Measurements from ENCODE around the gene ZSCAN1.
"Not testable (repeated sequence)": the region's sequence is repeated elsewhere in the genome, so short reads cannot be mapped to it uniquely, and the experiment has no call there.

ZSCAN1 gene, protein sequence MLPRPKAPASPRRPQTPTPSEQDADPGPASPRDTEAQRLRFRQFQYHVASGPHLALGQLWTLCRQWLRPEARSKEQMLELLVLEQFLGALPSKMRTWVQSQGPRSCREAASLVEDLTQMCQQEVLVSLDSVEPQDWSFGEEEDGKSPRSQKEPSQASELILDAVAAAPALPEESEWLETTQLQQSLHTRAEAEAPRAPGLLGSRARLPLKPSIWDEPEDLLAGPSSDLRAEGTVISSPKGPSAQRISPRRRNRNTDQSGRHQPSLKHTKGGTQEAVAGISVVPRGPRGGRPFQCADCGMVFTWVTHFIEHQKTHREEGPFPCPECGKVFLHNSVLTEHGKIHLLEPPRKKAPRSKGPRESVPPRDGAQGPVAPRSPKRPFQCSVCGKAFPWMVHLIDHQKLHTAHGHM

DNA sequence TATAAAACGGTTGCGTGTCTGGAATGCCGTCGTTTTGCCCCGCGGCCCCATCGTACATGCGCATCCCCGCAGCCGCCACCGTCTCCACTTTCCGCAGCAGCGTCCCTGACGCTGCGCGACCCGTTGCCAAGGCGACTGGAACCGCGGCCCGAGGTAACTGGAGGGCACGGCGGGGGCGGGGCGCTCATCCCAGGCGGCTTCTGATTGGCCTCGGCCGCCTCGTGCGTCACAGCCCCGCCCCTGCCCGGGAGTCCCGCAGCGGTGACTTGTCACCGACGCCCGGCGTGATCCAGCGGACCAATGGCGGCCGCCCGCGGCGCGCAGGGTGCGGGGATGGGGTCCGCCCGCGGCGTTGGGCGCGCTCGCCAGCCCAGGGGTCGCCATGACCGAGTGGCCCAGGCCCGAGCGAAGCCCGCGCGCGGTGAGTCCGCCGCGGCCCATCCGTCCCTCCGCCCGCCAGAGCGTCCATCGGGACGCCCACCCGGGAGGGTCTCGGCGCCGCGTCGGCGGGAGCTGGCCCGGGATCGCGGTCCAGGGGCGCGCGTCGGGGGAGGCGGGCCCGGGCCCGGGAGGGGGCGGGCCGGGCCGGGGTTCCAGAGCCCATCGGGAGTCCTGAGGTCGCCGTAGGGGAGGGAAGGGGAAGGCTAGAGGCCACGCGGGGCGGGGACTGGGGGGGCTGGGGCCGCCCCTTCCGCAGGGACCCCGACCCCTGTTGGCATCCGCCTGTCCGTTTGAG lies at the start of gene ZSCAN1:
TSS of gene ZSCAN1 (plus strand) at position 285 of the 736 bp plus-strand sequence. CDS start 3,812 bp downstream, outside the sequence.
- H3K36me3 Mint-ChIP-seq (ENCODE audit: low read depth): no peaks in the 10 kb centered on the region
- intact Hi-C loops (cut with micrococcal nuclease): no loop called here
- H3K4me3 Mint-ChIP-seq: no peak within 1 kb of the TSS
- peaks cover 56% of the 10 kb centered on the region for H3K9me3 Mint-ChIP-seq
- peaks cover 24% of the 10 kb centered on the region for H3K27me3 Mint-ChIP-seq
- H3K27ac Mint-ChIP-seq: no peak within 1 kb of the TSS
- H3K4me1 Mint-ChIP-seq (ENCODE audit: low read depth): no peaks in the 10 kb centered on the region

DNA sequence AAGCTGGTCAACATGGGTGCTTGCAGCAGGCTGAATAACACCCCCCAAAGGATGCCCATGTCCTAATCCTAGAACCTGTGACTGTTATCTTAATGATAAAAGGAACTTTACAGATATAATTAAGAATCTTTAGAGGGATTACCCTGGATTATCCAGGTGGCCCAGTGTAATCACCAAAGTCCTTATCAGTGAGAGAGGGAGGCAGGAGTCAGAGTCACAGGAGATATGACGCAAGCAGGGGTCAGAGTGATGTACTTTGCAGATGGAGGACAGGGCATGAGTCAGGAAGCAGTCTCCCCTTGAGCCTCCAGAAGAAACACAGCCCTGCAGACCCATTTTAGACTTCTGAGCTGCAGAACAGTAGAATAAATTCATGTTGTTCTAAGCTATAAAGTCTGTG lies 41.0 kb upstream of the ZSCAN1 start:
- Mint-ChIP-seq H3K27me3 (no peaks in the 10 kb centered on the region), H3K4me1 (ENCODE audit: low read depth) (no peaks in the 10 kb centered on the region), H3K27ac (no peak overlapping the region), H3K9me3 (peaks cover 97% of the 10 kb centered on the region), H3K36me3 (ENCODE audit: low read depth) (peaks cover 92% of the 10 kb centered on the region), H3K4me3 (no peak overlapping the region)
- intact Hi-C loops (cut with micrococcal nuclease): no loop called here

DNA sequence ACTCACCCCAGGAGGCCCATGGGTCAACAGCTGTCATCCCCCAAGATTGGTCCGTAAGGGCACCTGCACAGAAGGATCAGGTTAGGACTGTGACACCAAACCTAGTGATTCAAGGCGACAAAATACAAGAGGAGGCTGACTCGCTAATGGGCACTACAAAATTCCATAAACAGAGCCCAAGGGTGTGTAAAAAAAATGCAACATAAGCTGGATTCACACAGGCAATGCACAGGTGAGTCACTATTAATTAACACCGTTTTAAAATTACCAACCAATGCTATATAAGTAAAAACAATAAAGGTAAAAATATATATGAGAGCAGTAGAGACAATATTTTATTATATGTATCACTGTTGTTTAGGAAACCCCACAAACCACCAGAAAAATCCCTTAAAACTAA lies 33.1 kb upstream of the ZSCAN1 start:
- Mint-ChIP-seq H3K27ac (no peak overlapping the region), H3K4me1 (ENCODE audit: low read depth) (peaks cover 37% of the 10 kb centered on the region), H3K27me3 (no peaks in the 10 kb centered on the region), H3K36me3 (ENCODE audit: low read depth) (peaks cover 99% of the 10 kb centered on the region), H3K9me3 (peaks cover 84% of the 10 kb centered on the region), H3K4me3 (no peak overlapping the region)
- intact Hi-C loops (cut with micrococcal nuclease): loop anchor here (5.0 to 10.0 kb wide), 2 partner anchors 97 to 154 kb away; partner anchors contain the start of genes ZNF329 and ZSCAN18

DNA sequence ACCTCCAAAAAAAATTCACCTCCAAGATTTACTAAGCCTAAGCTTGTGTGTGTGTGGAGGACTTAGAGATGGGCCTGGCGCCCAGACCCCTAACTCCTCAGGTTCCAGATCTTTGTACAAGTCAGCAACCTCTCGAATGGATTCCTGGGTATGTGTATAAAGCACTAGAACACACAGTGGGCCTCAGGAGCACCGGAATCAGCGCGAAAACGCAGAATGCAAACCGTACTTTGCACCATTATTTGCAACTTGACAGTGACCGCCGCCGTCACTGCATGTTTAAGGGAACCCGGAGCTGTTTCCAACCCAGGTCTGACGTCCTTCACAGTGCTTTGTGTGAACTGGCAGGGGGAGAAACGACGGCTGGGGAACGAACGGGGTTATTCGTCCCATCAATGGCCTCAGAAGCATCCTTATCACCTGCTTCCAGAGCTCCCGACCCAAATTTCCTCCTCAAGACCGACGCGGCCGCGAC lies 31.9 kb upstream of the ZSCAN1 start:
- H3K4me1 Mint-ChIP-seq (ENCODE audit: low read depth): peaks cover 37% of the 10 kb centered on the region
- intact Hi-C loops (cut with micrococcal nuclease): loop anchor here (2.0 to 10.0 kb wide), 3 partner anchors 55 to 153 kb away; partner anchors contain the start of genes ZNF256, ZNF329 and ZSCAN18
- H3K27me3 Mint-ChIP-seq: no peaks in the 10 kb centered on the region
- H3K36me3 Mint-ChIP-seq (ENCODE audit: low read depth): peaks cover 99% of the 10 kb centered on the region
- H3K9me3 Mint-ChIP-seq: peaks cover 84% of the 10 kb centered on the region
- peak overlapping the region; percentile 92 for H3K27ac Mint-ChIP-seq
- peak overlapping the region; percentile 85 for H3K4me3 Mint-ChIP-seq

DNA sequence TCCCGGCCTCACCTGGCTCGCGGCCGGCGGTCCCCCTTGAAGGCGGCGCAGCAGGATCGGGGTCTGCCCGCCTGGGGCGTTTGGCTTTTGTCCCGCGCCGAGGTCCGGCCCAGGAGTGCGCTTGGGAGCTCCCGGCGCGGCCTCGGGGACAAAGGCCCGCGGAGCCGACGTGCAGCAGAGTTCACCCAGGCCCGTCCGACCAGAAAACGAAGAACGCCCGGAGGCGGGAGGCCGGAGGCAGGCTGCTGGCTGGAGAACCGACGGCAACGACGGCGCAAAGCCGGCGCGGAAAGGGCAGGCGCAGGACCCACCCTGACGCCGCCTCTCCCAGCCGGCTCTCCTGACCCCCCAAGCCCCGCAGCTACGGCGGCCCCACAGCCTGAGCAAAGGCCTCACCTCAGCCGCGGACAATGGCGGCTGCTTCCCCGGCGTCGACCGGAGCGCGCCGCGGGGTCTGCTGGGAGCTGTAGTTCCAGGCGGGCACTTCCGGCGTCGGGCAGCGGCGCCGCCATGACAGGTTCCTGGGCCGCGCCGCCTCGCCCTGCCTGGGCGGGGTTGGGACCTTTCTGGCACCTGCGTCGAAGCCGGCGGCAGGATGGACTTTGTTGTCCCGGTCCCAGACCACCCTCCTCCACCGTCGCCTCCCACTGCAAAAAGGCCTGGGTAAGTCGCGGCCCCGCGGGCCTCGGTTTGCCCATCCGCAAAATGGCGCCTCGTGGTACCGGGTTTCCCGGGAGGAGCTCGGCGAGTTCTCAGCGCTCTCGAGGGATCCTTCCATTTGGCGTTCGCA lies 31.2 kb upstream of the ZSCAN1 start, which contains the start of gene ZNF606:
TSS of gene ZNF606 (minus strand) at position 437 of the 790 bp plus-strand sequence. CDS start 1,501 bp downstream, outside the sequence.
- Mint-ChIP-seq H3K36me3 (ENCODE audit: low read depth) (peaks cover 99% of the 10 kb centered on the region), H3K4me1 (ENCODE audit: low read depth) (peaks cover 37% of the 10 kb centered on the region), H3K9me3 (peaks cover 84% of the 10 kb centered on the region), H3K27ac (peak within 1 kb of the TSS; percentile 92), H3K4me3 (peak within 1 kb of the TSS; percentile 85), H3K27me3 (no peaks in the 10 kb centered on the region)
- intact Hi-C loops (cut with micrococcal nuclease): loop anchor here (2.0 to 10.0 kb wide), 3 partner anchors 56 to 152 kb away; partner anchors contain the start of genes ZNF256, ZNF329 and ZSCAN18

DNA sequence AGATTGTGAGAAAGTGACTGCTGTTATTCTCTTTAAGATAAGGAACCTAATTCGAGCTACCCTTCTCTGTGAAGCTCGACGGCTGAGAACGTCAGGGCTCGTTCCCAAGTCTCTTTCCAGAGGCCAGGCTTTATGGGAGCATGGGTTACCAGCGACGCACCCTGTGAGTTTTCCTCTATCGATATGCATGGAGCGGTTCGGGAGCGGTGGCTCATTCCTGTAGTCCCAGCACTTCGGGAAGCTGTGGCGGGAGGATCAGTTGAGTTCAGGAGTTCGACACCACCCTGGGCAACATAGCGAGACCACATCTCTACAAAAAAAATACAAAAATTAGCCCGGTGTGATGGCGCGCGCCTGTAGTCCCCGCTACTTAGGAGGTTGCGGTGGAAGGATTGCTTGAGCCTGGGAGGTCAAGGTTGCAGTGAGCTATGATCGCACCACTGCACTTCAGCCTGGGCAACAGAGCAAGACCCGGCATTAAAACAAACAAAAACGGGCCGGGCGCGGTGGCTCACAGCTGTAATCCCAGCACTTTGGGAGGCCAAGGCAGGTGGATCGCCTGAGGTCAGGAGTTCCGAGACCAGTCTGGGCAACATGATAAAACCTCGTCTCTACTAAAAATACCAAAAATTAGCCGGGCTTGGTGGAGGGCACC lies 30.5 kb upstream of the ZSCAN1 start:
- peaks cover 94% of the 10 kb centered on the region for H3K36me3 Mint-ChIP-seq (ENCODE audit: low read depth)
- H3K4me3 Mint-ChIP-seq: peak overlapping the region; percentile 85
- H3K9me3 Mint-ChIP-seq: peaks cover 90% of the 10 kb centered on the region
- H3K4me1 Mint-ChIP-seq (ENCODE audit: low read depth): peaks cover 37% of the 10 kb centered on the region
- no peaks in the 10 kb centered on the region for H3K27me3 Mint-ChIP-seq
- H3K27ac Mint-ChIP-seq: peak overlapping the region; percentile 92
- intact Hi-C loops (cut with micrococcal nuclease): loop anchor here (2.0 to 10.0 kb wide), 3 partner anchors 56 to 152 kb away; partner anchors contain the start of genes ZNF256, ZNF329 and ZSCAN18

DNA sequence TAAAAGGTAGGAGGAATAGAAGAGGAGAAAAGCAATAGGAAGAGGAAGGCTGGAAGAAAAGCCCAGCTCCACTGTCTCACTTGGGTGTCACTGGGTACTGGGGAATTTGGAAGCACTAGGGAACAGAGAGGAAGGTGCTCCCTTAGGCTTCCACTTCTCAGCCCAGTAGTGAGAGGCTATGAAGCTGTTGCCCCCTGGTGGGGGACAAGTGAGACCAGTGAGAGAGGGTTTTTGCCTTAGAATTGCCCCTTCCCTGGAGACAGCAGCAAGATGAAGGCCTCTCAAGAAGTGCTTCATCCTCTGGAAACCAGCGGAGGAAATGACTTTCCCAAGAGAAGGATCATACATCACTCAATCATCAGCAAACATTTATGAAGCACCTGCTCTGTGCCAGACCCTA lies 26.5 kb upstream of the ZSCAN1 start:
- H3K4me1 Mint-ChIP-seq (ENCODE audit: low read depth): peaks cover 29% of the 10 kb centered on the region
- intact Hi-C loops (cut with micrococcal nuclease): loop anchor here (10.0 kb wide), 1 partner anchor 148 kb away; the partner anchor contains the start of gene ZNF329
- peaks cover 54% of the 10 kb centered on the region for H3K36me3 Mint-ChIP-seq (ENCODE audit: low read depth)
- no peak overlapping the region for H3K4me3 Mint-ChIP-seq
- peaks cover 2% of the 10 kb centered on the region for H3K27me3 Mint-ChIP-seq
- no peak overlapping the region for H3K27ac Mint-ChIP-seq
- H3K9me3 Mint-ChIP-seq: peaks cover 92% of the 10 kb centered on the region

DNA sequence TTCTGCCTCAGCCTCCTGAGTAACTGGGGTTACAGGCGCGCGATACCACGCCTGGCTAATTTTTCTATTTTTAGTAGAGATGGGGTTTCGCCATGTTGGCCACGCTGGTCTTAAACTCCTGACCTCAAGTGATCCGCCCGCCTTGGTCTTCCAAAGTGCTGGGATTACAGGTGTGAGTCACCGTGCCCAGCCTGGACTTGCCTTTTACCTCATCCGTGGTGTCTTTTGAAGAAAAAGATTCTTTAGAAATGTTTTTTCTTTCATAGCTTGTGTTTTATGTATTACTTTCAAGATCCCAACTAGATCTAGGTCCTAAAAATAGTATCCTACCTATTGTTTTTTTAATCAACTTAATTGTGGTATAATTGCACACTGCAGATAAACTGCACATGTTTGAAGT lies 24.9 kb upstream of the ZSCAN1 start:
- peaks cover 98% of the 10 kb centered on the region for H3K9me3 Mint-ChIP-seq
- not testable (repeated sequence) for H3K27me3 Mint-ChIP-seq, H3K4me3 Mint-ChIP-seq, H3K27ac Mint-ChIP-seq
- intact Hi-C loops (cut with micrococcal nuclease): loop anchor here (10.0 kb wide), 1 partner anchor 146 kb away; the partner anchor contains the start of gene ZNF329
- peaks cover 20% of the 10 kb centered on the region for H3K4me1 Mint-ChIP-seq (ENCODE audit: low read depth)
- peaks cover 44% of the 10 kb centered on the region for H3K36me3 Mint-ChIP-seq (ENCODE audit: low read depth)

DNA sequence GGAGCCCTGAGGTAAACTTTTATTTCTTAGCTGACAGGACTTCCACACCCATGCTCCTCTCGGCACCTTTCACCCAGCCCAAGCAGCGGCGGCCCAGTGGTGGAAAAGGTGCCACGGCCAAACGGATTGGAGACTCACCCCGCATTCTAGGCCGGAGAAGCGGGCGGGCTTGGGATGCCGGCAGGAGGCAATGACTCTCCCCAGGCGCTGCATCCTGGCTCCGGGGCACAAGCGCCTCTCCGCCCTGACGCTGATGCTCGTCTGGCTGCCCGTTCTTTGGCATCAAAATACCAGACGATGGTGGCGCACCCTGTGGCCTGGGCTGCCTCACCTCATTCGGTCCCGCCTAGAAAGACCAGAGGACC lies 24.5 kb upstream of the ZSCAN1 start:
- Mint-ChIP-seq H3K4me3 (peak overlapping the region; percentile 71), H3K4me1 (ENCODE audit: low read depth) (peaks cover 16% of the 10 kb centered on the region), H3K36me3 (ENCODE audit: low read depth) (peaks cover 39% of the 10 kb centered on the region), H3K9me3 (peaks cover 98% of the 10 kb centered on the region), H3K27ac (no peak overlapping the region), H3K27me3 (peaks cover 2% of the 10 kb centered on the region)
- intact Hi-C loops (cut with micrococcal nuclease): loop anchor here (10.0 kb wide), 1 partner anchor 146 kb away; the partner anchor contains the start of gene ZNF329

DNA sequence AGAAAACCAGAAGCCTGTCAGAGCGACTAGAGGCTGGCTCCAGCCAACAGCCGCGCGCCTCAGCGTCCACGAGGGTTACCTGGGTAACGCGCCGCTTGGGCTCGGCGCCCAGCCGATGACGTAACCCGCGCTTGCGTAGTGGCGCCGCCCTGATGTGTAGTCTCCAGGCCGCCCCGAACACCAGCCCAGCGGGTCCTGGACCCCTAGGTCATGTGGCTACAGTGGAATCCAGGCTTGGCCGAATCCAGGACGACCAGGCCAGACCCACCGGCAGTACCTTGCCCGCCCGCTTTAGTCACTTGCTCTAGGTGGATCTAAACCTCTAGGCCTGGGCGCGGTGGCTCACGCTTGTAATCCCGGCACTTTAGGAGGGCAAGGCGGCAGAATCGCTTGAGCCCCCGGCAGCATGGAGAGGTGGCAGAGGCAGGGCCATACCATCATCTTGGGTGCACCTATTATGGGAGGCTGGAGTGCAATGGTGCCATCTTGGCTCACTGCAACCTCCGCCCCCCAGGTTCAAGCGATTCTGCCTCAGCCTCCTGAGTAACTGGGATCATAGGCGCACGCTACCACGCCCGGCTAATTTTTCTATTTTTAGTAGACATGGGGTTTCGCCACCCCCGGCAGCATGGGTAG lies 24.0 kb upstream of the ZSCAN1 start:
- peaks cover 34% of the 10 kb centered on the region for H3K36me3 Mint-ChIP-seq (ENCODE audit: low read depth)
- intact Hi-C loops (cut with micrococcal nuclease): loop anchor here (10.0 kb wide), 1 partner anchor 145 kb away; the partner anchor contains the start of gene ZNF329

DNA sequence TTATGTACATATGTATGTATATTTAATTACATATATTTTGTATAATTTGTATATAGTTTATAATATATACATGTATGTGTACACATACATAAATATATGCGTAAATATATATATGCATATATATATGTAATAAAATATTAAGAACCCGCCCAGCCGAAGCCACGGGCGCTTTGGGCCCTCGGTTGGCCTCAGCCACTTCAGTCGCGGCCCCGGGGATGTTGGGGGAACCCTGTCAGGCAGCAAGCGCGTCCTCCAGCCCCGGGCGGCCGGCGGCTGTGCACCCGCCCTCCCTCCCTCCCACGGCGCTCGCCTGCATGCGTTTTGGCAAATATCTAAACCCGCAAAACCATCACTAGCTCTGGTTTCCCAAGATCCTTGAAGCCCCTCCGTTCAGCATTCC lies 23.3 kb upstream of the ZSCAN1 start:
- Mint-ChIP-seq H3K4me1 (ENCODE audit: low read depth) (peaks cover 10% of the 10 kb centered on the region), H3K4me3 (no peak overlapping the region), H3K27me3 (peaks cover 2% of the 10 kb centered on the region), H3K36me3 (ENCODE audit: low read depth) (peaks cover 27% of the 10 kb centered on the region), H3K9me3 (peaks cover 98% of the 10 kb centered on the region), H3K27ac (no peak overlapping the region)
- intact Hi-C loops (cut with micrococcal nuclease): no loop called here

More for the DNA sequence above, 24.0 kb upstream of the ZSCAN1 start:
- H3K4me1 Mint-ChIP-seq (ENCODE audit: low read depth): peaks cover 11% of the 10 kb centered on the region
- H3K9me3 Mint-ChIP-seq: peaks cover 98% of the 10 kb centered on the region
- H3K27me3 Mint-ChIP-seq: peaks cover 2% of the 10 kb centered on the region
- no peak overlapping the region for H3K27ac Mint-ChIP-seq
- H3K4me3 Mint-ChIP-seq: peak overlapping the region; percentile 71

DNA sequence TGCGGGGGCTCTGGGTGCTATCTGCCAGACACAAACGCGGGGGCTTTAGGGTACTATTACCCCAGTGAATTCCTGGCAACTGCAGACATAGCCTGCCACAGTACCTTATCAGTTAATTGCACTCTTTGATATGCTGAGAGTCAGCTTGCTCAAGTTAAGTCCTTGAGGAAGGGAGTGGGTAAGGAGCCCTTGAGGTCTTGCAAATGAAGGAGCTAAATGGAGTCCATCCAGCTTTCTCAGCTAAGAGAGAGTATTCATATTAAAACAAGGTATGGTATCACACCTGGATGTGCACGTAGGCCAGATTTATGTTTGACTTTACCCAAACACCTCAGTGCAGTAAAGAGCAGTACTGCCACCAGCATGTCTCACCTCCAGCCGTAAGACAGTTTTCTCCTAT lies 19.7 kb upstream of the ZSCAN1 start:
- H3K27ac Mint-ChIP-seq: no peak overlapping the region
- intact Hi-C loops (cut with micrococcal nuclease): no loop called here
- H3K9me3 Mint-ChIP-seq: peaks cover 72% of the 10 kb centered on the region
- peaks cover 4% of the 10 kb centered on the region for H3K36me3 Mint-ChIP-seq (ENCODE audit: low read depth)
- H3K27me3 Mint-ChIP-seq: no peaks in the 10 kb centered on the region
- H3K4me1 Mint-ChIP-seq (ENCODE audit: low read depth): peaks cover 8% of the 10 kb centered on the region
- no peak overlapping the region for H3K4me3 Mint-ChIP-seq
